ENCODE results near the gene PIH1D1.
A peak's percentile ranks its signal among the peaks of the same experiment; 100 is the strongest.

Gene PIH1D1

DNA sequence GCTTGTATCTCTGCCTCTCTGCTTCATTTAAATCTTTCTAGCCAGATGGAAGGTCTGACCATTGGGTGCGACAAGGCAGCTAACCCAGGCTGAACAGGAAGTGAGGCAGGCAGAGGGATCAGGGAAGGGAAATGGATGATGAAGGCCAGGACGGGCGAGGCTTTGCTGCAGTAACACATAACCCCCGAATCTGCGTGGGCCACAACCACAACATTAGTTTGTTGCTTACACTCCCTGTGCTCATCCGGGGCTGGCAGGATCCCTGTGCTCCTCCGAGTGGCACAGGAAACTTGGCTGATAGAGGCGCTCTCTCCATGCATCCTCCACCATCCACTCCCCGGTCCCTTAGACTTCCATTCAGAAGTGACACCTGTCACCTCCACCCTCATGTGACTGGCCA, 21.3 kb upstream of the PIH1D1 start:
- no peak overlapping the region for H3K4me3 ChIP-seq (replicated peaks; ENCODE audit: low read depth, low read length)
- TF ChIP-seq, protein P1, sequence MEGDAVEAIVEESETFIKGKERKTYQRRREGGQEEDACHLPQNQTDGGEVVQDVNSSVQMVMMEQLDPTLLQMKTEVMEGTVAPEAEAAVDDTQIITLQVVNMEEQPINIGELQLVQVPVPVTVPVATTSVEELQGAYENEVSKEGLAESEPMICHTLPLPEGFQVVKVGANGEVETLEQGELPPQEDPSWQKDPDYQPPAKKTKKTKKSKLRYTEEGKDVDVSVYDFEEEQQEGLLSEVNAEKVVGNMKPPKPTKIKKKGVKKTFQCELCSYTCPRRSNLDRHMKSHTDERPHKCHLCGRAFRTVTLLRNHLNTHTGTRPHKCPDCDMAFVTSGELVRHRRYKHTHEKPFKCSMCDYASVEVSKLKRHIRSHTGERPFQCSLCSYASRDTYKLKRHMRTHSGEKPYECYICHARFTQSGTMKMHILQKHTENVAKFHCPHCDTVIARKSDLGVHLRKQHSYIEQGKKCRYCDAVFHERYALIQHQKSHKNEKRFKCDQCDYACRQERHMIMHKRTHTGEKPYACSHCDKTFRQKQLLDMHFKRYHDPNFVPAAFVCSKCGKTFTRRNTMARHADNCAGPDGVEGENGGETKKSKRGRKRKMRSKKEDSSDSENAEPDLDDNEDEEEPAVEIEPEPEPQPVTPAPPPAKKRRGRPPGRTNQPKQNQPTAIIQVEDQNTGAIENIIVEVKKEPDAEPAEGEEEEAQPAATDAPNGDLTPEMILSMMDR (IDR thresholded peaks at IDR 0.05; ENCODE audit: low read length, missing control alignments): no peak
- no peak for DNase-seq (ENCODE audit: low read depth)

DNA sequence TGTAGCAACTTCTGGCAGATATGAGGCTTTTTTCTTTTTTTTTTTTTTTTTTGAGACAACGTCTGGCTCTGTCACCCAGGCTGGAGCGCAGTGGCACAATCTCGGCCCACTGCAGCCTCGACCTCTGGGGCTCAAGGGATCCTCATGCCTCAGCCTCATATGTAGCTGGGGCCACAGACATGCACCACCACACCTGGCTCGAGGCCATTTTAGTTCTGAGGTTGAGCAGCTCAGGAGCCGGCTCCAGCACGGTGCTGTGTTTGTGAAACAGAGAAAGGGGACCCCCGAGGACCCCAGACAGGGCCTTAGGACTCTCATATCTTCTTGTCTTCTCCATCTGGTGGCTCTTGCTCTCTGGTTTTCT, 19.0 kb upstream of the PIH1D1 start:
- H3K4me3 ChIP-seq (replicated peaks; ENCODE audit: low read depth, low read length): no peak overlapping the region
- DNase-seq (ENCODE audit: low read depth): no peak
- TF ChIP-seq, protein P1 (IDR thresholded peaks at IDR 0.05; ENCODE audit: low read length, missing control alignments): no peak

- TF ChIP-seq, protein P1 (IDR thresholded peaks at IDR 0.05; ENCODE audit: low read length, missing control alignments): no peak
- no peak for DNase-seq (ENCODE audit: low read depth)
- H3K4me3 ChIP-seq (replicated peaks; ENCODE audit: low read depth, low read length): no peak overlapping the region
These were observed 18.4 kb upstream of the PIH1D1 start for GRCh38 chr19:49469828-49470614.

DNA sequence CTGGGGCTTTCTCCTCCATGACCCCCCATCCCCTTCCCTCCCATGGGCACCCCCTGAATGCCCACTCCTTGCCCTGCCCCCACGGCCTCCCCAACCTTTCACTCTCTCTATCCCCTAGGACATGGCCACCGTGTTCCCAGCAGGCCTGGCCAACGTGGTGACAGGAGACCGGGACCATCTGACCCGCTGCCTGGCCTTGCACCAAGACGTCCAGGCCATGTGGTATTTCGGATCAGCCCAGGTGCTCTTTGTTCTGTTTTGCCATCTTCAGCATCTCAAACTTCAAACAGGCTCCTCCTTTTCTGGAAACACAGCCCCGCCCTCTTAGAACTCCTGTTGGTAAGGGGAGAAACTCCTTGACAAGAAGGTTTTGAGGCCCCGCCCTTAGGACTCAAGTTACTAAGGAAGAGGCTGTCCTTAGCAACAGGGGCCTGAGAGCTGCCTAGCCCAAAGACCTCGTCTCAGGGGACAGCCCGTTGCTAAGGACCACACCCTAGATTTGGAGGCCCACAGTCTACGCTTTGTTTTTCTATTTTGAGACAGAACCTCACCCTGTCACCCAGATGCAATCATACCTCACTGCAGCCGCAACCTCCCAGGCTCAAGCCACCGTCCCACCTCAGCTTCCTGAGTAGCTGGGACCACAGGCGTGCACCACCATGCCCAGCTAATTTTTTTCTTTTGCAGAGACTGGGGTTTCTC, 17.3 kb upstream of the PIH1D1 start:
- no peak overlapping the region for H3K4me3 ChIP-seq (replicated peaks; ENCODE audit: low read depth, low read length)
- TF ChIP-seq, protein P1 (IDR thresholded peaks at IDR 0.05; ENCODE audit: low read length, missing control alignments): no peak
- peak; percentile 71 for DNase-seq (ENCODE audit: low read depth)

GRCh38 chr19:49468199-49468598, 16.6 kb upstream of the PIH1D1 start:
- TF ChIP-seq, protein P1 (IDR thresholded peaks at IDR 0.05; ENCODE audit: low read length, missing control alignments): no peak
- DNase-seq (ENCODE audit: low read depth): no peak
- H3K4me3 ChIP-seq (replicated peaks; ENCODE audit: low read depth, low read length): no peak overlapping the region

DNA sequence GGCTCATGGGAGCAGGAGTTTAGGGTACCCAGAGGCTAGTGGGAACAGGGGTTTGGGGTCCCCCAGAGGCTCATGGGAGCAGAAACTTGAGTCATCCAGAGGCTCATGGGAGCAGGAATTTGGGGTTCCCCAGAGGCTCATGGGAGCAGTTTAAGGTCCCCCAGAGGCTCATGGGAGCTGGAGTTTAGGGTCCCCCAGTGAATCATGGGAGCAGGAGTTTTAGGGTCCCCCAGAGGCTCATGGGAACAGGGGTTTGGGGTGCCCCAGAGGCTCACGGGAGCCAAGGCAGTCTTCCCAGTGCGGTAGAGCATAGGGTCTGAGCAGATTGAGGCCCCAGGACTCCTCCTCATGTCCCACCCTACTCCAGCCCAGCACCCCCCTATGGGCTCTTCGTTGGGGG, 13.8 kb upstream of the PIH1D1 start:
- DNase-seq (ENCODE audit: low read depth): no peak
- no peak overlapping the region for H3K4me3 ChIP-seq (replicated peaks; ENCODE audit: low read depth, low read length)
- TF ChIP-seq, protein P1 (IDR thresholded peaks at IDR 0.05; ENCODE audit: low read length, missing control alignments): no peak
